Measurements from ENCODE around the gene SOS1. TPM values are rescaled to one million over a fixed set of nuclear protein-coding genes. Genes with fewer than 3 reads are reported as not detected.
"Not testable (repeated sequence)": the region's sequence is repeated elsewhere in the genome, so short reads cannot be mapped to it uniquely, and the experiment has no call there.

The SOS1 gene
- total RNA-seq, 2 donors from 2014 or later = 65.2 to 95.5 TPM

- ATAC-seq (no peak), DNase-seq (no peak)
- Mint-ChIP-seq H3K4me3 (no peak overlapping the region), H3K4me1 (peaks cover 31% of the 10 kb centered on the region), H3K27ac (peak overlapping the region; percentile 90), H3K27me3 (no peaks in the 10 kb centered on the region), H3K36me3 (ENCODE audit: low read depth) (peaks cover 15% of the 10 kb centered on the region)
- no peaks in the 10 kb centered on the region for H3K9me3 ChIP-seq (ENCODE audit: control insufficient read depth, low read length, poor library complexity, severe bottlenecking)
Observed at GRCh38 chr2:39068299-39069135, 52.3 kb downstream of the SOS1 start.

GRCh38 chr2:39065616-39066015 lies 55.2 kb downstream of the SOS1 start:
- DNase-seq = no peak
- Mint-ChIP-seq H3K27ac (peak overlapping the region; percentile 90), H3K4me1 (peaks cover 23% of the 10 kb centered on the region), H3K36me3 (ENCODE audit: low read depth) (peaks cover 17% of the 10 kb centered on the region), H3K27me3 (no peaks in the 10 kb centered on the region), H3K4me3 (peak overlapping the region; percentile 36)
- no peak for ATAC-seq
- H3K9me3 ChIP-seq (ENCODE audit: control insufficient read depth, low read length, poor library complexity, severe bottlenecking) = no peaks in the 10 kb centered on the region

- peaks cover 15% of the 10 kb centered on the region for H3K4me1 Mint-ChIP-seq
Observed at GRCh38 chr2:39062320-39062719, 58.5 kb downstream of the SOS1 start.

GRCh38 chr2:39061280-39061679 lies 59.6 kb downstream of the SOS1 start:
- H3K27ac Mint-ChIP-seq = no peak overlapping the region
- H3K9me3 ChIP-seq (ENCODE audit: control insufficient read depth, low read length, poor library complexity, severe bottlenecking) = no peaks in the 10 kb centered on the region
- DNase-seq (no peak), ATAC-seq (no peak)
- no peak overlapping the region for H3K4me3 Mint-ChIP-seq
- peaks cover 10% of the 10 kb centered on the region for H3K36me3 Mint-ChIP-seq (ENCODE audit: low read depth)
- H3K4me1 Mint-ChIP-seq = peaks cover 11% of the 10 kb centered on the region
- no peaks in the 10 kb centered on the region for H3K27me3 Mint-ChIP-seq

More at GRCh38 chr2:39062320-39062719, 58.5 kb downstream of the SOS1 start:
- Mint-ChIP-seq H3K4me3 (no peak overlapping the region), H3K36me3 (ENCODE audit: low read depth) (peaks cover 15% of the 10 kb centered on the region), H3K27ac (no peak overlapping the region), H3K27me3 (no peaks in the 10 kb centered on the region)
- no peaks in the 10 kb centered on the region for H3K9me3 ChIP-seq (ENCODE audit: control insufficient read depth, low read length, poor library complexity, severe bottlenecking)
- ATAC-seq (no peak), DNase-seq (no peak)

- peaks cover 5% of the 10 kb centered on the region for H3K36me3 Mint-ChIP-seq (ENCODE audit: low read depth)
- no peak overlapping the region for H3K27ac Mint-ChIP-seq
- no peaks in the 10 kb centered on the region for H3K27me3 Mint-ChIP-seq
- H3K4me3 Mint-ChIP-seq = no peak overlapping the region
- DNase-seq (no peak), ATAC-seq (no peak)
- H3K9me3 ChIP-seq (ENCODE audit: control insufficient read depth, low read length, poor library complexity, severe bottlenecking) = no peaks in the 10 kb centered on the region
- H3K4me1 Mint-ChIP-seq = peaks cover 4% of the 10 kb centered on the region
Observed at GRCh38 chr2:39059366-39059952, 61.4 kb downstream of the SOS1 start.

GRCh38 chr2:39058101-39058500 lies 62.8 kb downstream of the SOS1 start:
- Mint-ChIP-seq H3K27me3 (no peaks in the 10 kb centered on the region), H3K4me3 (no peak overlapping the region), H3K4me1 (peaks cover 4% of the 10 kb centered on the region), H3K27ac (no peak overlapping the region), H3K36me3 (ENCODE audit: low read depth) (peaks cover 5% of the 10 kb centered on the region)
- ATAC-seq (no peak), DNase-seq (no peak)
- no peaks in the 10 kb centered on the region for H3K9me3 ChIP-seq (ENCODE audit: control insufficient read depth, low read length, poor library complexity, severe bottlenecking)

- ATAC-seq; H3K27me3 Mint-ChIP-seq; H3K36me3 Mint-ChIP-seq (ENCODE audit: low read depth); H3K27ac Mint-ChIP-seq; H3K4me3 Mint-ChIP-seq; DNase-seq; H3K9me3 ChIP-seq (ENCODE audit: control insufficient read depth, low read length, poor library complexity, severe bottlenecking); H3K4me1 Mint-ChIP-seq: not testable (repeated sequence)
Observed at GRCh38 chr2:39052665-39053064, 68.2 kb downstream of the SOS1 start.

- no peaks in the 10 kb centered on the region for H3K27me3 Mint-ChIP-seq
- H3K9me3 ChIP-seq (ENCODE audit: control insufficient read depth, low read length, poor library complexity, severe bottlenecking) = no peaks in the 10 kb centered on the region
- ATAC-seq (no peak), DNase-seq (no peak)
- peaks cover 6% of the 10 kb centered on the region for H3K36me3 Mint-ChIP-seq (ENCODE audit: low read depth)
- H3K4me3 Mint-ChIP-seq = no peak overlapping the region
- H3K4me1 Mint-ChIP-seq = peaks cover 2% of the 10 kb centered on the region
- H3K27ac Mint-ChIP-seq = no peak overlapping the region
Observed at GRCh38 chr2:39050109-39050508, 70.7 kb downstream of the SOS1 start.

GRCh38 chr2:39039072-39039471 lies 81.8 kb downstream of the SOS1 start:
- Mint-ChIP-seq H3K4me3 (no peak overlapping the region), H3K4me1 (peaks cover 12% of the 10 kb centered on the region), H3K27me3 (no peaks in the 10 kb centered on the region), H3K27ac (no peak overlapping the region), H3K36me3 (ENCODE audit: low read depth) (peaks cover 2% of the 10 kb centered on the region)
- H3K9me3 ChIP-seq (ENCODE audit: control insufficient read depth, low read length, poor library complexity, severe bottlenecking) = no peaks in the 10 kb centered on the region
- ATAC-seq (no peak), DNase-seq (no peak)

GRCh38 chr2:39033980-39034379 lies 86.9 kb downstream of the SOS1 start:
- H3K36me3 Mint-ChIP-seq (ENCODE audit: low read depth) = peaks cover 5% of the 10 kb centered on the region
- ATAC-seq (no peak), DNase-seq (no peak)
- no peaks in the 10 kb centered on the region for H3K27me3 Mint-ChIP-seq
- H3K4me3 Mint-ChIP-seq = no peak overlapping the region
- peaks cover 6% of the 10 kb centered on the region for H3K4me1 Mint-ChIP-seq
- H3K9me3 ChIP-seq (ENCODE audit: control insufficient read depth, low read length, poor library complexity, severe bottlenecking) = no peaks in the 10 kb centered on the region
- H3K27ac Mint-ChIP-seq = peak overlapping the region; percentile 14

GRCh38 chr2:39027421-39027820 lies 93.4 kb downstream of the SOS1 start:
- ATAC-seq = no peak
- no peaks in the 10 kb centered on the region for H3K9me3 ChIP-seq (ENCODE audit: control insufficient read depth, low read length, poor library complexity, severe bottlenecking)
- Mint-ChIP-seq H3K27me3 (no peaks in the 10 kb centered on the region), H3K4me3 (no peak overlapping the region), H3K27ac (no peak overlapping the region), H3K4me1 (peaks cover 7% of the 10 kb centered on the region), H3K36me3 (ENCODE audit: low read depth) (peaks cover 5% of the 10 kb centered on the region)
- DNase-seq = no peak

GRCh38 chr2:39024833-39025232 lies 96.0 kb downstream of the SOS1 start:
- no peaks in the 10 kb centered on the region for H3K9me3 ChIP-seq (ENCODE audit: control insufficient read depth, low read length, poor library complexity, severe bottlenecking)
- peaks cover 5% of the 10 kb centered on the region for H3K4me1 Mint-ChIP-seq
- no peak overlapping the region for H3K27ac Mint-ChIP-seq
- no peak overlapping the region for H3K4me3 Mint-ChIP-seq
- no peak for DNase-seq
- peaks cover 2% of the 10 kb centered on the region for H3K36me3 Mint-ChIP-seq (ENCODE audit: low read depth)
- no peaks in the 10 kb centered on the region for H3K27me3 Mint-ChIP-seq
- no peak for ATAC-seq

- ATAC-seq = no peak
- no peak for DNase-seq
- Mint-ChIP-seq H3K27ac (no peak overlapping the region), H3K4me1 (peaks cover 9% of the 10 kb centered on the region), H3K4me3 (no peak overlapping the region), H3K27me3 (no peaks in the 10 kb centered on the region), H3K36me3 (ENCODE audit: low read depth) (peaks cover 6% of the 10 kb centered on the region)
- H3K9me3 ChIP-seq (ENCODE audit: control insufficient read depth, low read length, poor library complexity, severe bottlenecking) = no peaks in the 10 kb centered on the region
Observed at GRCh38 chr2:39023649-39024048, 97.2 kb downstream of the SOS1 start.

Data from T-helper 17 cell (primary cell).